GM12865 (cell line): Measurements from ENCODE around the gene MAP3K14.
"Not testable (repeated sequence)": the region's sequence is repeated elsewhere in the genome, so short reads cannot be mapped to it uniquely, and the experiment has no call there.

Experiments
- DNase-seq: peaks from one replicate; pipeline ENCODE4 v3.0.0; 2010; ENCODE audit warnings: low read depth
- H3K4me3 ChIP-seq: 2 replicates; pipeline ENCODE4 v1.5.1; 2011; ENCODE audit warnings: mild to moderate bottlenecking, low read depth, low read length, control low read depth
- TF ChIP-seq, protein P1 (sequence below): IDR thresholded peaks from 2 replicates; pipeline ENCODE4 v1.5.1; 2011; ENCODE audit warnings: low read length, control low read depth, low read depth, inconsistent platforms; ENCODE audit not compliant: insufficient read depth; ENCODE audit errors: missing control alignments

MAP3K14 gene

GRCh38 chr17:45345246-45345553, 28.4 kb upstream of the MAP3K14 start:
- no peak for DNase-seq
- H3K4me3 ChIP-seq = no peak overlapping the region
- TF ChIP-seq, protein P1, sequence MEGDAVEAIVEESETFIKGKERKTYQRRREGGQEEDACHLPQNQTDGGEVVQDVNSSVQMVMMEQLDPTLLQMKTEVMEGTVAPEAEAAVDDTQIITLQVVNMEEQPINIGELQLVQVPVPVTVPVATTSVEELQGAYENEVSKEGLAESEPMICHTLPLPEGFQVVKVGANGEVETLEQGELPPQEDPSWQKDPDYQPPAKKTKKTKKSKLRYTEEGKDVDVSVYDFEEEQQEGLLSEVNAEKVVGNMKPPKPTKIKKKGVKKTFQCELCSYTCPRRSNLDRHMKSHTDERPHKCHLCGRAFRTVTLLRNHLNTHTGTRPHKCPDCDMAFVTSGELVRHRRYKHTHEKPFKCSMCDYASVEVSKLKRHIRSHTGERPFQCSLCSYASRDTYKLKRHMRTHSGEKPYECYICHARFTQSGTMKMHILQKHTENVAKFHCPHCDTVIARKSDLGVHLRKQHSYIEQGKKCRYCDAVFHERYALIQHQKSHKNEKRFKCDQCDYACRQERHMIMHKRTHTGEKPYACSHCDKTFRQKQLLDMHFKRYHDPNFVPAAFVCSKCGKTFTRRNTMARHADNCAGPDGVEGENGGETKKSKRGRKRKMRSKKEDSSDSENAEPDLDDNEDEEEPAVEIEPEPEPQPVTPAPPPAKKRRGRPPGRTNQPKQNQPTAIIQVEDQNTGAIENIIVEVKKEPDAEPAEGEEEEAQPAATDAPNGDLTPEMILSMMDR = no peak

GRCh38 chr17:45343967-45344664, 27.3 kb upstream of the MAP3K14 start:
- not testable (repeated sequence) for H3K4me3 ChIP-seq, DNase-seq

DNA sequence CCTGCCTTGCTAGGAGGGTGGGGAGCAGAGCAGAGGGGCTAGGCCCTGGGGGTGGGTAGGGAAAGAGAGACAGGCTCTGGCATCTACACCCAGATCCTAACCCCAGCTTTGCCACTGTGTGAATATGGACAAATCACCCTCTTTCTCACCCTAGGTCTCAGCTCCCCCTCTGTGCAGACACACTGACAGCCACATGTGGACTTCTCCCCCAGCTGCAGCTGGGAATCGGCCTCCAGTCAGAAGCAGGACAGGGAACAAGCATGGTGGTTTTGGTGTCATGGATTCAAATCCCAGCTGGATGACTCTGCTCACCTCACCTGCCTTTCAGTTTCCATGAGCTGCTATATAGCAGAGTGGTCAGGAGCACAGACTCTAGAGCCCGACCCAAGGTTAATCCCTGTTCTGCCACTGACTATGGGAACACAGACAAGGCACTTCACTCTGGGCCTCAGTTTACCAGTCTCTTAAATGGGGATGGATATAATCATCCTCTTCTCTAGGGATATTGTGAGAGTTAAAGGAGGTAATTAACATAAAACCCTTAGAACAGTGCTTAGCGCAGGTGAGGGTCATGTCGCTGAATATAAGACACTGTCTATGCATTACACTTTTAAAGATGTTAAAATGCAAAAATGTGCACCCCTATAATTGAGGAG, 26.2 kb upstream of the MAP3K14 start:
- DNase-seq = no peak
- H3K4me3 ChIP-seq = no peak overlapping the region
- TF ChIP-seq, protein P1 = no peak

- DNase-seq = no peak
- H3K4me3 ChIP-seq = no peak overlapping the region
- TF ChIP-seq, protein P1 = no peak
Observed at GRCh38 chr17:45342306-45342705, 25.5 kb upstream of the MAP3K14 start.

DNA sequence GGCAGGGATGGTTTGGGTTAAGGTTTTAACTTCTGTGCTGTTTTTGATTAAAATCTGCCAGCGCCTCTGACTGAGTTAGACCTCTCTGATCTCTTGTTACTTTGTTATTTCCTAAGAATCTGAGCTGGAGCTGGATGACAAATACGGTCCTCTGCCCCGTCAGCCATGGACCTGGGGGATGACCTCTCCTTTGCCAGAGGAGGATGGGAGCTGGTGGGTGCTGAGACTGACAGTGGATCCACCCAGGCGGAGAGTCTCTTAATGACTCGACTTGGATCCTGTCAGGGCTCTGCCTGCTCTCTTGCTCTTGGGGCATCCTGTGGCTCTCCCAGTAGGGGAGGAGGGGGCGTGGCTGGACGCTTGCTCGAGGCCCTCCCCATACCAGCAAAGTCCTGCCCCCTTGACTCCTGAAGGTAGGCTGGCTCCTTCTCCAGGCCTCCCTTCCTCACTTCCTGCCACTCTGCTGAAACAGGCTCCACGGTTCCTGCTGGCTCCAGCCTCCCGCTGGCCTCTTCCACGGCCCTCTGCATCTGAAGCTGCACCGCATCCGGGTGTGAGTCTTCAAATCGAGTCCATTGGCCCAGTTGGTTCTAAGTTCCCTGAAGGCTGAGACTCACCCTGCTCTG, 24.8 kb upstream of the MAP3K14 start:
- H3K4me3 ChIP-seq = no peak overlapping the region
- no peak for DNase-seq
- TF ChIP-seq, protein P1 = no peak

- TF ChIP-seq, protein P1 = no peak
- DNase-seq = no peak
Observed at GRCh38 chr17:45339646-45340605, 23.1 kb upstream of the MAP3K14 start.

More at GRCh38 chr17:45339646-45340605, 23.1 kb upstream of the MAP3K14 start:
- H3K4me3 ChIP-seq = no peak overlapping the region
